ENCODE data around the gene GRM1.

GRCh38 chr6:146065690-146066089, 36.8 kb downstream of the GRM1 start:
- TF ChIP-seq POLR2AphosphoS5 (IDR thresholded peaks at IDR 0.05; ENCODE audit: low read depth): no peak
- no peak for TF ChIP-seq CTCF (IDR thresholded peaks at IDR 0.05; ENCODE audit: insufficient read depth, low read length)
- TF ChIP-seq, protein P1, sequence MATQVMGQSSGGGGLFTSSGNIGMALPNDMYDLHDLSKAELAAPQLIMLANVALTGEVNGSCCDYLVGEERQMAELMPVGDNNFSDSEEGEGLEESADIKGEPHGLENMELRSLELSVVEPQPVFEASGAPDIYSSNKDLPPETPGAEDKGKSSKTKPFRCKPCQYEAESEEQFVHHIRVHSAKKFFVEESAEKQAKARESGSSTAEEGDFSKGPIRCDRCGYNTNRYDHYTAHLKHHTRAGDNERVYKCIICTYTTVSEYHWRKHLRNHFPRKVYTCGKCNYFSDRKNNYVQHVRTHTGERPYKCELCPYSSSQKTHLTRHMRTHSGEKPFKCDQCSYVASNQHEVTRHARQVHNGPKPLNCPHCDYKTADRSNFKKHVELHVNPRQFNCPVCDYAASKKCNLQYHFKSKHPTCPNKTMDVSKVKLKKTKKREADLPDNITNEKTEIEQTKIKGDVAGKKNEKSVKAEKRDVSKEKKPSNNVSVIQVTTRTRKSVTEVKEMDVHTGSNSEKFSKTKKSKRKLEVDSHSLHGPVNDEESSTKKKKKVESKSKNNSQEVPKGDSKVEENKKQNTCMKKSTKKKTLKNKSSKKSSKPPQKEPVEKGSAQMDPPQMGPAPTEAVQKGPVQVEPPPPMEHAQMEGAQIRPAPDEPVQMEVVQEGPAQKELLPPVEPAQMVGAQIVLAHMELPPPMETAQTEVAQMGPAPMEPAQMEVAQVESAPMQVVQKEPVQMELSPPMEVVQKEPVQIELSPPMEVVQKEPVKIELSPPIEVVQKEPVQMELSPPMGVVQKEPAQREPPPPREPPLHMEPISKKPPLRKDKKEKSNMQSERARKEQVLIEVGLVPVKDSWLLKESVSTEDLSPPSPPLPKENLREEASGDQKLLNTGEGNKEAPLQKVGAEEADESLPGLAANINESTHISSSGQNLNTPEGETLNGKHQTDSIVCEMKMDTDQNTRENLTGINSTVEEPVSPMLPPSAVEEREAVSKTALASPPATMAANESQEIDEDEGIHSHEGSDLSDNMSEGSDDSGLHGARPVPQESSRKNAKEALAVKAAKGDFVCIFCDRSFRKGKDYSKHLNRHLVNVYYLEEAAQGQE (IDR thresholded peaks at IDR 0.05; ENCODE audit: insufficient replicate concordance, low read depth): no peak
- TF ChIP-seq SPI1 (IDR thresholded peaks at IDR 0.05; ENCODE audit: borderline replicate concordance, low read depth): no peak

Data from HL-60 (cell line).